HG03520 (cell line): ENCODE data around the gene SIK3.

Experiments used
- ATAC-seq: cut with Tn5 transposase; IDR thresholded peaks from one replicate; pipeline ENCODE4 v1.9.1; 2021; ENCODE audit warnings: mild to moderate bottlenecking, moderate library complexity; ENCODE audit not compliant: unreplicated experiment

The SIK3 gene

DNA sequence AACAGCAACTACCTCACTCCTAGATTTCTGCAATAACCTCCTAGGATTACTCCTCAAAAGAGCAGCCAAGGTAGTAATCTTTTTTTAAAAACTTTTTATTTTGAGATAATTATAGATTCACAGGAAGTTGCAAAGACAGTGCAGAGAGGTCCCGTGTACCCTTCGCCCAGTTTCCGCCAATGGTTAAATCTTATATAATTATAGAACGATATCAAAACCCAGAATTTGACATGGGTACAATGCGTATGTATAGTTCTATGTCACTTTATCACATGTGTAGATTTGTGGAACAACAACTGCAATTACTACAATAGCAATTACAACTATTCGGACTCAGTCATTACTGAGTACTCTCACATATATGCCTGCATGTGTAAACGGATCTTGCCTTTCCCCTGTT, 166.0 kb downstream of the SIK3 start:
- ATAC-seq = no peak

DNA sequence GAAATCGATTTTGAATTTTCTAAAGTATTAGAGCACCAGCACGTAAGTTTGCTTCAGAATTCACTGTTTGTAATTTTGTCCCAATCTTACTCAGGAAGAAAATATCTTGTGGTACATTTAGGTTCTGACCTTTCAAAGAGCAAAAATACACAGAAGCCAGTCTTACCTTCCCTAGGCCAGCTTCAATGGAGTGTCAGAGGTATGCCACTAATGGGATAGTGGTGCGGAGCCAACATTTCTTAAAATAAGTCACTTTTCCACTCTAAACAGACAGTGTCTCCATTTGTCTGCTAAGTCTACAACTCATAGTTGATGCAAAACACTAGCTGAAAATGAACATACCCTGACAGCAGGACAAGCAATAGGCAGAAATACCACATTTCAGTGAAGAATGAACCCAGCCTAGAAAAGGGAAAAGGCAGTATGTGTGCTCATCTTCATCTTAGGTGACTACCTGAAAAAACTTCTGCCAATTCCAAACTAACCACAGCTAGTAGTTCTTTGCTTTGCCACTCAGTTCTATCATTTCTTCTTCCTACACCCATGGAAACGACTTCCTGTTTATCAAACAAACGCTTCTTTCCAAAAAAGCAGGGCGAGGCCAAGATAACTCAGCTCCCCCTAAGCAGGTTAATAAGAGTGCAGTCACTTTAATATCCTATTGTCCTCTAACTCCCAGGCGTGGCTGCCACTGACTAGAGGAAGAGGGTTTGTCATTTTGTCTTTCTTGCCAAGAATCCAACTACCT, 166.8 kb downstream of the SIK3 start:
- ATAC-seq = no peak

DNA sequence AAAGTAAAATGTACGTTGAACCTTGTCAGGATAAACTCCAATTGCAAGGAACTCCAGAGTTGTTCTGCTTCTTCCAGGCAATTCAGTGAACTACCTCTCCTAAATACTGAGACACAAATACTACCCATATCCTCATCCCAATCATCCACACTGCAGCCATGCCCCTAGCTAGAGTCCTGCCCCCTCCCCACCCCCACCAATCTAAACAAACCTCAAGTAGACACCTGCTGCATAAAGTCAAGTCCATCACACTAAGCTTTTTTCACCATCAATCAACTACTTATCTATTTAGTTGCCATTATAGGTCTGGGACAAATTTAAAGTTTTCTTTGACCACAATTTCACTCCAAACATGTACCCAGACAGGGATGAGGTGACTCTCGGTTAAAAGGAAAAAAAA, 167.6 kb downstream of the SIK3 start:
- no peak for ATAC-seq

DNA sequence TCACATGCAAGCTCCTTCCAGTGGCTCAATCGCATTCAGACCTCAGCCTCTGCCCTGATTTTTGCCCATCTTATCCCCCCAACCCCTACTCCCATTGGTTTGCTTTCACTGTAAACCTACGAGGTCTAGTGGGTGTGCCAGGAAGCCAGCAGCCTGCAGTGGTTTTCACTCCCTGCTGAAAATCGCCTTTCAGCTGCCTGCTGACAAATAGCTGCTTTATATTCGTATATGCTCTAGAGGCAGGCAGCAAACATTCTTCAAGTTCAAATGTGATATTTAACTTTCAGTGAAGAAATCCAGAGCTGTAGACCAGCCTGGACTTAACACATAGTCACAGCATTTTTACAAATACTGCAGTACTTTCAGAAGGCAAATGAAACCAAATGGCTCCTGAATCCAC, 168.1 kb downstream of the SIK3 start:
- ATAC-seq = no peak

DNA sequence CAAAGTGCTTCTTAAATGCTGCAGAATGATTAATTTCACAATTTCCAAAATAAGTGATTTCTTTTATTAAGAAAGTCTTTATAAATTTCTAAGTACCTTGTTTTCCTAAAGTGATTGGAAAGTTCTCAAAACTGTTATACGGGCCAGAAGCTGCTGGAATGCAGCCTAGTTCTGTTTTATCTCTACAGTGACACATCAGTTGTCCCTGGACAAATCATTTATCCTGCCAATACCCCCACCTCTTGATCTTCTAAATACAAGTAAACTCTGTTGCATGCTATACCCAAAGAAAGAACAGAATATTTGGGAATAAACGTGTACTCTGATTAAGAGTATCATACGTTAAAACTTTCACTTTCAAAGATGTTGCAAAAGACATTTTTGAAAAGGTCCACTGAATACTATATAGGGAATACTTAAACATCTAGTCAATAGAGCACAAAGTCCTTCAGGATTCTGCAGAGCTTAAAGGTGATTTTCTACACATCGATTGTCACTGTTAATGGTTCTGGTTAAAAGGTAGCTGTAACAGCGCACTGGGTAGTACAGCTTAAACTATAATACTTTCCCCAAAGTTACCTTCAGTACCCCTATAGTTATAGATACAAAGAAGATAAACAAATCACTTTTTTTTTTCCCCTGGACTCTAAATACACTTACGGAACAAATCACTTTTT, 168.7 kb downstream of the SIK3 start:
- ATAC-seq = no peak

DNA sequence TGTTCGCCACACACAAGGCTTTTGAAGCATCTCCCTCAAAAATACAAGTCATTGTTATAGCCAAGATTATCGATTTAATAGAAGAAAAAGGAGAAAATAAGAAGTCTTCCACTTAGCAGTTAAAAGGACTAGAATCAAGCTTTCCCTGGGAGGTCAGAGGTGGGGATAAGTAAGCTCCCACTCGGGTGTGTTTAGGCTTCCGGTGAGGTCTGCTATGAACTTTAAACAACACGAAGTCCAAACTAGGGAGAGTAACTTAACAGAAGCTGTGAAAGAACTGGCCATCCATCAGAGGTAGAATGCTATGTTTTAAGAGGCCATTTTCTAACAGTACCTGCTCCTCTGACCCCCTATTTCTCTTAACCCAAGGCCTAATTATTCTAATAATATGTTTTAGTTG, 169.4 kb downstream of the SIK3 start:
- ATAC-seq = no peak

DNA sequence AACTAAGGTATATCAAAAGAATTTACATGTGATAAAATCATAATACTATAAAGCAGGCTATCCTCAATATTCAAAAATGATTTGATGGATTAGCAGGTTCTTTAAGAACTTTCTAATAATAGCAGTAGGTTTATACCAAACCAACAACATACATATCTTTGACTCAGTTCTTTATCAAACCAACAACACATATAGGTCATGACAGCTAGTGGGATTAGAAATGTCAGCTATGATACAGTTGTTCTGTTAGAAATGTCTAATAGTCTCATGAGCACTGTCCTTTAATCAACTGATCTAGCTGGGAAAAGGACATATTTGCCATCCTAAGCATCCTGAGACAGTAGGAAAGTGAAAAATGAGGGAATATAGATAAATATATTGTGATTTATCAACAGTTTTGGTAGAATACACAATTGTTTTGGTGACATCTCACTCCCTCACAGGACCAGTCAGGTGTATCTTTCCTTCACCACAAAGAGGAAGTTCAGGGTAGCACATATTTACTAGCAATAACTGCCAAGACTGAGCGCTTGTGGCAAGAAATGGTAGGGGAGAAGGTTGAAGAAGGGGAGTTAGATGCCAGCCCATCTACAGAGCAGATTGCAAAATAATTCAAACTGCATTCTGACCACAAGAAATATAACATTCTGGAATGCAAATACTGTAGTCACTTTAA, 170.0 kb downstream of the SIK3 start:
- peak; percentile 64 for ATAC-seq

DNA sequence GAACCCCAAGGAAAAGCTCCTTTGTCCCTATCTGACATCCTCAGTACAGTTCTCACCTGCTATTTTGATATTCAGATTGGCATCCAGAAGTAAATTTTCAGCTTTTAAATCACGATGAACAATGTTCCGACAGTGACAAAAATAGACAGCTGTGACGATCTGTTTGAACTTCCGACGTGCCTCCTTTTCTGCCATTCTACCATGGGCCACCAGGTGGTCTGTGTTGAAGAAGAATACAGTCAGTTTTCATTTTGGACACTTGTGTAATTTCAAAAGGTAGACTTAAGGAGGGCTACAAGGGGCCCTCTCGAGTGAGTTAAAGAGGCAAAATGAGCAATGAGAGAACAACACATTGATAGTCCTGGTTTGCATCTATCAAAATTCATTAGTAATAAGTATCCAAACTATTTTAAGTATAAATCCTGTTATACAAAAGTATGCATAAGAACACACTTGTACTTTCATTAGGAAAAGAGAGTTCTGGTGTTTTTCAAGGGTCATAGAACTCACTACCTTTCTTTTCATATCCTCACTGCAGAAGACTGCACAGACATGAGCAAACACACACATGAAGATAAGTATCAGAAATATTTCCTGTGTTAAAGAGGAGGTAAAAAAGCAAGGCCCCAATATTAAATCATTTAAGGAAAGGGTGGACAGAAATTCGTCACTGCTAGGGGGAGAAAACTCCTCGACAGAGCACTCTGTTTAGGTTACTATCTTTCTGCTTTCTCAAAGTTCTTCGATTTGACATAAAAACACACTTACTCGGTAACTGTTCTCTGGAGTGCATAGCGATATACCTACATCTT, 170.9 kb downstream of the SIK3 start:
- no peak for ATAC-seq

DNA sequence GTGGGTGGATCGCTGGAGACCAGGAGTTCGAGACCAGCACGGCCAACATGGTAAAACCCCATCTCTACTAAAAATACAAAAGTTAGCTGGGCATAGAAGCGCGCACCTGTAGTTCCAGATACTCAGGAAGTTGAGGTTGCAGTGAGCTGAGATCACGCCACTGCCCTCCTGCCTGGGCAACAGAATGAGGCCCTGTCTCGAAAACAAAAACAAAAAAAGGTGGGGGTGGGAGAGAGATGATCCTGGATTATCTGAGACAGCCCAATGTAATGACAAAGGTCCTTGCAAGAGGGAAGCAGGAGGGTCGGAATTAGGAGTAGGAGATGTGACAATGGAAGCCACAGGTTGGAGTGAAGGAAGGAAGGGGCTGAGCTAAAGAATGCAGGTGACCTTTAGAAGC, 173.2 kb downstream of the SIK3 start:
- no peak for ATAC-seq

DNA sequence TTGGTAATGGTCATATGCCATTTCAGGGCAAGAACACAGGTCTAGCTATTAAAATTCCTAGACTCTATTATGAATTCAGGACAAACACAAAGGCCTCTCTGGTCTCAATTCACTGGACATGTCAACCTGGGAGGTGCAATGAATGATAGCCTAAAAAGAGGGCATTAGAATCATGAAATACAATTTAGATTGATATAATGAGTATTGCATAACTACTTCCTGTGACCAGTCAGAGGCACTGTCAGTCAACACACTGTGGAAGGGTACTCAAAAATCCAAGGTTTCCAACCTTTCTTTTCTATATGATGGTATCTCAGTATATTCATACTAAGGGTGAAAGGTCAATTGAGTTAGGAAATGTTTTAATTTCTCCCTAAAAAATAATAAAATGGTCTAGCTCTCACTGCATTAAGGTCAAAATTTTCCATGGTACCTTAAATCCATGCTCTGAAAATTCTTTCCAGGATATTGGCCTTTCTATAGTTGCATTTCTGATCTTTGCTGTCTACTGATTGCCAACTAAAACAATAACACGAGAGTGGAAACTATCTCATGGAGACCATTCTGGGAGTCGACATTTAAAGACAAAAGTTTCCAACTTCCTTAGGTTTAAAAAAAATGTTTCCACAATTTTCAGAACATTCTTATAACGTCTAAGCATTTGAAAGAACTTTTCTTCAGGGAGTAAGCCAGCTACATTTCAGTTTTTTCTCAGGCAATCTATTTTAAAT, 179.1 kb downstream of the SIK3 start:
- ATAC-seq = no peak

DNA sequence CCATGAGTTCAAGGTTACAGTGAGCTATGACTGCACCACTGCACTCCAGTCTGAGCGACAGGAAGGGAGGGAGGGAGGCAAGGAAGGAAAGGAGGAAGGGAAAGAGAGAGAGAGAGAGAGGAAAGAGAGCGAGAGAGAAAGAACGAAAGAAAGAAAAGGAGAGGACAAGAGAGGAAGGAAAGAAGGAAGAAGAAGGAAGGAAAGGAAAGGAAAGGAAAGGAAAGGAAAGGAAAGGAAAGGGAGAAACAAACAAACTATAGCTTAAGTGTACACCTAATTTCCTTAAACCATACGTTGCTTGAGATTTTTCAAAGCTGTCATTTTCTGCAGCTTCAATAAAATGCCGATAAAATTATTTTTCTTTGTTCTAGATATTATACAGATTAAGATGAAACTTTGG, 180.6 kb downstream of the SIK3 start:
- no peak for ATAC-seq

DNA sequence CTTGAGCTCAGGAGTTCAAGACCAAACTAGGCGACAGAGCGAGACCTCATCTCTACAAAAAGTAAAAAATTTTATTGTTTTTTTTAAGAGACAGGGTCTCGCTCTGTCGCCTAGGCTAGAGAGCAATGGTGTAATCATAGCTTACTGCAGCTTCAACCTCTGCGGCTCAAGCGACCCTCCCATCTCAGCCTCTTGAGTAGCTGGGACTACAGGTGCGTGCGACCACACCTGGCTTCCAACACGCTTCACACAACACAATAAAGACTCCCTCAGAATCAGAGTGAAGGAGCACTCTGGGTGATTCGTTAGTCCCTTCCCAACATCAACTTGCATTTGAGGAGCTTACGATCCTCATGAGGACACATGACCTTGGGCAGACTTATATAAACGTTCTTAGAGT, 181.3 kb downstream of the SIK3 start:
- no peak for ATAC-seq

DNA sequence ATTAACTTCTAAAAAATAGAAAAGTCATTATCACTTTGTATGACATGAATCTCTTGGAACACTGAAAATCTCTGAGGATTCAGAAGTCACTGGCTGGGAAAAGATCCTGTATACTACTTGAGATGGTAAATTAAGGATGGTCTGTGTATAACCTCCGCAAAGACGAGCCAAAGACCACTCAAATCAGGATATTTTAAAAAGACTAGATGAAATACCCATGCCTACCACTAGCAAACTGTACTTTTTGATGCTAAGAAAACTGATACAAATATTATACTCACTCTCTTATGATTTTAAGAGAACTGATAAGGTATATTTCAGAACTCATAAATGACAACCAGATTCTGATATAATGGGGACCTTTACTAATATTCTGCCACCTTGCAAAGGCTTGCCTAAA, 182.2 kb downstream of the SIK3 start:
- ATAC-seq = no peak

DNA sequence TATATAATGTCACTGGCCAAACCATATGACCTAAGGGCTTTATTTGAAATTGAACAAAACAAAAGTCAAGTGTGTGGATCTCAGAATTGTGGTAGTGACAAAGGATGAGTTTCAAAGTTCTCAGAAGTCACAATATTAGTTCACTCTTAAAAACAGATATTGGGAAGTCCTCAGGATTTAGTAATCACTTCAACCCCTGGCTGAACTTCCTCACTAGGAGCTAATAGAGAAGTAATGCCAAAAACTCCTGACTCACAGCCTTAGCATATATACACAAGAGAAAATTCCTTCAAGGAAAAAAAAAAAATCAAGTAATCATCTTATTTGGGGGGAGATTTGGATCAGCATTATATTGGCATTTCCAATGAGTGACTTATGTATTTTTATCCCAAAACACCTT, 185.2 kb downstream of the SIK3 start:
- no peak for ATAC-seq

DNA sequence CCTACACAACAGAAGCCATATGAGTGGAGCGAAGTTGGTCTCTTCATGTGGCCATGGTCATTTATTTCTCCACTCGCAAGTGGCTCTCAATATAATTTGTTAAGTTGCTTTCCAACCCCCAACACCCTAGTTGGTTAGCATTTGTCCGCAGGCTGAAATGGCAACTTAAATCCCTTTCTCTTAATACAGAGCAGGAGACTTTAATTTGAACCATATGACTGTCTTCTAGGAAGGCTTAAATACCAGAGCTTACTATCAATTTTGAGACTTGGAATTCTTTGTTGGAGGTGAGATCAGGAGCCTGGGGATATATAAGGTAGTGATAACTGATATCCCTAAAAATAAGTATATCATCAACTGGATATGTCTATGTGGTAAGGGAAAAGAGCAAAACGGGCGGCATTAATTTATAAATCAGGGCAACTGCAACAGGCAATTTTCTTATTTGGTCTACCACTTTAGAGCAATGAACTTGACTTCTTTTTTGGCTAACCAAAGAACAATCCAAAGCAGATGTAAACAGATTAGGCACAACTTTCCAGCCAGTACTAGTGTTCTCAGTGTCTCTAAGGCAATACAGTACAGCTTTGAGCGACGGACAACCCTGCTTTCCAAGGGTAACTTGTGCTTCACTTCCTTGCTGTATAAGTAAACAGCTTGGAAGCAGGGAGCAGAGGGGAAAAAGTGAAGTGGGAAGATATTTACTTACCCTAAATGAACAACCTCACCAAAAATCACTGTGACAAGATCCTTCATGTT, 186.1 kb downstream of the SIK3 start:
- ATAC-seq = no peak

DNA sequence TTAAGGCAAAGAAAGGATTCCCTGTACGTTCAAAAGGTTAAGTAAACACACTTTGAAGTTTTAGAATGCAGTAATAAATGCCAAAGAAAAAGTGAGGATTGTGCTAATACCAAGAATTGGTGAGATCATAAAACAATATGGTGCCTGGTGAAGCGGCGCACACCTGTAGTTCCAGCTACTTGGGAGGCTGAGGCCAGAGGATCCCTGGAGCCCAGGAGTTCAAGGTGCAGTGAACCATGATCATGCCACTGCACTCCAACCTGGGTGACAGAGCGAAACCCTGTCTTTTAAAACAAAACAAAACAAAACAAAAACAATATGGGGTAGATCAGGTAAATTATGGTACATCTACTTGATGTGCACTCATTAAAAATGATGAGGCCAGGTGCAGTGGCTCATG, 187.4 kb downstream of the SIK3 start:
- no peak for ATAC-seq

DNA sequence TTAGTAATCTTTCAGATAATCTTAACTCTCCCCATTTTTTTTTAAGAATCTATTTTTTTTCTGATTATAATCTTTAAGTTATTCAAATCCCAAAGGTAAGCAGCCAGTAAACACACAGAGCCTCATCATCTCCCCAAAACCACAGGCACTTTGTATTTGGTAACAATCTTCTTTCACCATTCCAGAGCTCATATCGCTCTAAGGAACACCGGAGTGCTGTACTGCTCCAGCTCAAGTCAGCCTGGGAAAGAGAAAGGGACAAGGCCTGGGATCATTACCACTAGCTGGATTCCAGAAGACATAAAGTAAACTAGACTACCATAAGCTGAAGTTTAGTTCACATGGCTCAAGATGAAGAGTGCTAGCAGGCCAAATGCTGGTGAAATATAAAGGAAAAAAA, 187.8 kb downstream of the SIK3 start:
- ATAC-seq = no peak

DNA sequence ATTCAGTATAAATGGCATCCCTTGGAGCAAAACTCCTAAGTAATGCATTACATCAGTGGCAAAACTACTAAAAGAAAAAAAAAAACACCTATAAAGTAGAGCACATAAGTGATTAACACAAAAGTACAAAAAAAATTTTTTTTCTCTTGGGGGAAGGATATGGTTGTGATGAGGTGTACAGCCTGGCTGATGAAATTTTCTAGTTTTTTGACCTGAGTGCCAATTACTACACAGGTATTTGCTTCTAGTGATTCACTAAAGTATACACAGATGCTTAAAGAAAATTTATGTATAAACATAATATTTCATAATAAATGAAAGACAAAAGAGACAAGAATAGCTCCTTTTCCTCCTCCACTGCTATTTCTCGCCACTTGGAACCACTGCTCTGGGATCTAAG, 189.0 kb downstream of the SIK3 start:
- ATAC-seq = no peak

DNA sequence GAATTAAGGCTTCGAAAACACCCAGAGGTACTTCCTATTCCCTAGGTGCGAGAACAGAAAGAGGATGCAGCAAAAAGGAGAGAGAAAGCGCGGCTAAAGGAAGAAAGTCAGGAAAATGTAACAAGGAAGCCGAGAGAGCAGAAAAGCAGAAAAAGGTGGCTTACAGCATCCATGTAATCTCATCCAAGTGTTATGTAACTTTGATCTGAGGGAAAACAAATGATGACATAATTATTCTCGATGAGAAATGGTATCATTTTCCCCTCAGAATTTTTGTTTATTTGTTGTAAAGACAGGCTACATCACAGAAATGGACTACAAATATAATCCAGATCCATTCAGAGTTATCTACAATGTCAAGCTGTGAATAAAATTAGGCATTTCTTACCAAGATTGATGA, 191.7 kb downstream of the SIK3 start:
- ATAC-seq = no peak

DNA sequence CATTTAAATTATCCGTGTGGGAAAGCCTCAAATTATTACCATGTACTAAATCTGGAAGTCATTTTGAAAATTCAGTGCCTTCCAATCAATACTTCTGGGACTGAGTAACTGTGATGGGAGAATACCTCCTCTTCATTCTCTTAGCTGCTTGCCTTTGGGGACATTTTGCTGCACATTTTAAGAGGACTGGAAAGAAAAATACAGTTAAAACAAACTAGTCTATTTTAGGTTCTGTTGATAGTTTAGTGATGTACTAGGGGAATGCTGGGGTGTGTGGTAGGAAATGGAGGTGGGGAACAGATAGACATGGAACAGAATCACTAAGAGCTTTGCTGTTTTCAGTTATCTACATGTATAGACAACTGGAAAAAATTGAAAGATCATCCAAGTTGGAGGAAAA, 195.1 kb downstream of the SIK3 start:
- ATAC-seq = no peak
